Omental fat pad (tissue), 4 donors: Measurements from ENCODE around the gene KDELR1. TPM values are rescaled to one million over a fixed set of nuclear protein-coding genes. Genes with fewer than 3 reads are reported as not detected.
A peak's percentile ranks its signal among the peaks of the same experiment; 100 is the strongest.

Experiments used
- ATAC-seq: fragments of 150-250 bp; one replicate; pipeline ENCODE4 v1.9.1; 2016; ENCODE audit warnings: mild to moderate bottlenecking, moderate library complexity; ENCODE audit not compliant: low FRiP score
- DNase-seq: peaks from one replicate; pipeline ENCODE4 v3.0.0-alpha.2; 2019; ENCODE audit warnings: low spot score
- CTCF ChIP-seq, 3 donors: fragments of 450-650 bp; IDR thresholded peaks; one replicate each; pipeline ENCODE4 v1.5.1; 2016 to 2017; ENCODE audit warnings: antibody characterized with exemption in 3 of 3, mild to moderate bottlenecking in 3 of 3, moderate library complexity in 2 of 3
- total RNA-seq, 4 donors: library from RNA; depleted of rRNA; stranded (reverse); fragments of >200 nt; gene quantifications; one replicate each; pipeline ENCODE4 v1.1.0, GENCODE V29; 2016

KDELR1 gene
- total RNA-seq, 4 donors from 2014 or later, result 72.2 to 102 (median 75.3) TPM

- ATAC-seq (no peak), DNase-seq (no peak)
- TF ChIP-seq CTCF (IDR thresholded peaks at IDR 0.05), result no peak
Measured at GRCh38 chr19:48354332-48354992, 36.9 kb downstream of the KDELR1 start.

DNA sequence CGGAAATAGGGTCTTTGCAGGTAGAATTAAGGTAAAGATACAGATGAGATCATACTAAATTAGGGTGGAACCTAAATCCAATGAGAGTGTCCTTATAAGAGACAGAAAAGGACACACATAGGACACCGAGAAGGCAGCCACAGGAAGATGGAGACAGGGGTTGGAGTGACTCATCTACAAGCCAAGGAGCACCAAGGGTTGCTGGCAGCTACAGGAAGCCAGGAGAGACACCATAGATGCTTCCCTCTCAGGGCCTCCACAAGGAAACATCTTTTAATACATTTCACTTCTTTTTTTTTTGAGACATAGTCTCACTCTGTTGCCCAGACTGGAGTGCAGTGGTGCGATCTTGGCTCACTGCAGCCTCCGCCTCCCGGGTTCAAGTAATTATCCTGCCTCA, 37.7 kb downstream of the KDELR1 start:
- ATAC-seq (no peak), DNase-seq (no peak)
- no peak for TF ChIP-seq CTCF (IDR thresholded peaks at IDR 0.05)

- no peak for ATAC-seq
- peak; percentile 73 for DNase-seq
- no peak for TF ChIP-seq CTCF (IDR thresholded peaks at IDR 0.05)
Measured at GRCh38 chr19:48351341-48351752, 40.0 kb downstream of the KDELR1 start.

GRCh38 chr19:48350856-48351255, 40.5 kb downstream of the KDELR1 start:
- ATAC-seq (no peak), DNase-seq (no peak)
- no peak for TF ChIP-seq CTCF (IDR thresholded peaks at IDR 0.05)

DNA sequence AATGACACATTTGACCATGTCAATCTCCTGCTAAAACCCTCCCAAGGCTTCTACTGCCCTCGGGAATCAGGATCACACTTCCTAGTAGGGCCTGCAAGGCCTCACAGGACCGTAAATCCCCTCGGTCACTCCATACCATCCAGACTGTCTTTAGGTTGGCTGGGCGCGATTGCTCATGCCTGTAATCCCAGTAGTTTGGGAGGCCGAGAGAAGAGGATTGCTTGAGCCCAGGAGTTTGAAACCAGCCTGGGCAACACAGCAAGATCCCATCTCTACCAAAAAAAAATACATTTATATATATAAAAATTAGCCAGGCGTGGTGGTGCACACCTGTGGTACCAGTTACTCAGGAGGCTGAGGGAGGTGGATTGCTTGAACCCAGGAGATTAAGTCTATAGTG, 42.6 kb downstream of the KDELR1 start:
- ATAC-seq (no peak), DNase-seq (no peak)
- no peak for TF ChIP-seq CTCF (IDR thresholded peaks at IDR 0.05)

DNA sequence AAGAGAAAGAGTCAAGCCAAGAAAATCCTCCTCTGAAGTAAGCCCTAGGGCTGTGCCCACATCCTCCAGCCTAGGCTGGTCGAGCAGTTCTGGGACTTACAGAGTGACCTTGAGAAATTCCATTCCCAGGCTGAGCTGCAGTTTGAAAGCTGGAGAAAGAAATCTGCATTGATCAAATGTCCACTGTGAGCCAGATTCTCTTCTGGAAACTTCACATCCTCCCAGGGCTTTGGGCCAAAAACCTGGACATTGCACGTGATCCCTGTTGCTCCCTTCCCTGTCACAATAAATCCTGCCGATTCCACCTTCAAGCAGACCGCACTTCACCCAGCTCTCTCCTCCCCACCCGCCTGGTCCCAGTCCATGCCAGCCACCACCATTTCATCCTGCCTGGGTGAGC, 43.3 kb downstream of the KDELR1 start:
- no peak for TF ChIP-seq CTCF (IDR thresholded peaks at IDR 0.05)
- no peak for ATAC-seq
- no peak for DNase-seq

DNA sequence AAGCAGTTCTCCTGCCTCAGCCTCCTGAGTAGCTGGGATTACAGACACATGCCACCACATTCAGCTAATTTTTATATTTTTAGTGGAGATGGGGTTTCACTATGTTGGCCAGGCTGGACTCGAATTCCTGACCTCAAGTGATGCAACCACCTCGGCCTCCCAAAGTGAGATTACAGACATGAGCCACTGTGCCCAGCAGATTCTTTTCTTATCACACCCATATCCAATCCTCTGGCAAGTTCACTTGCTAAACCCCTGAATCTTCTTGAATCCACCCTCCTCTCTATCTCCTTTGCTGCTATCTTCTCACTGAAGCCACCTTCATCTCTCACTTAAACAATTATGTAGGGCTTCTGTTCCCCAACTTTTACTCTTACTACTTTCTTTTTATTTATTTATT, 45.2 kb downstream of the KDELR1 start:
- DNase-seq, result no peak
- no peak for ATAC-seq
- TF ChIP-seq CTCF (IDR thresholded peaks at IDR 0.05), result no peak
